H1 (cell line): ENCODE results near the gene PET117. TPM values are rescaled to one million over a fixed set of nuclear protein-coding genes. Genes with fewer than 3 reads are reported as not detected.

ENCODE experiments used
- CTCF ChIA-PET: fragments of 300-600 bp; sonication (Branson Sonifier 250); formaldehyde crosslinking; loops from one replicate; lab custom pipeline; 2021; ENCODE audit not compliant: partially characterized antibody; lab: Charles Lee
- POLR2A ChIA-PET: fragments of 300-600 bp; sonication (Branson Sonifier 250); formaldehyde crosslinking; loops from one replicate; lab custom pipeline; 2021; ENCODE audit warnings: inconsistent platforms; ENCODE audit not compliant: partially characterized antibody; lab: Charles Lee
- DNase-seq, 2 experiments: peaks; one replicate each; pipeline versions ENCODE4 v3.0.0 to v3.0.0-alpha.2; 2010 to 2022; ENCODE audit warnings: low spot score in 2 of 2, low read depth in 1 of 2, mixed read lengths in 1 of 2
- FAIRE-seq: peaks from 2 replicates; lab custom pipeline; 2011; peaks lifted over from hg19 to GRCh38; lab: Jason Lieb, UNC
- H2AFZ ChIP-seq: 2 replicates; pipeline ENCODE4 v1.8.1; 2012; ENCODE audit warnings: low read length, inconsistent platforms
- H2AK5ac ChIP-seq: 2 replicates; pipeline ENCODE4 v1.6.1; 2013; ENCODE audit warnings: low read depth, low read length
- H2BK120ac ChIP-seq: replicated peaks from 2 replicates; pipeline ENCODE3; 2013; ENCODE audit warnings: low read depth, low read length, inconsistent platforms
- H2BK12ac ChIP-seq: 2 replicates; pipeline ENCODE4 v1.6.1; 2013; ENCODE audit warnings: low read depth, low read length
- H2BK15ac ChIP-seq: 2 replicates; pipeline ENCODE4 v1.6.1; 2013; ENCODE audit warnings: low read length
- H2BK20ac ChIP-seq: 2 replicates; pipeline ENCODE4 v1.6.1; 2013; ENCODE audit warnings: low read length
- H2BK5ac ChIP-seq: 2 replicates; pipeline ENCODE4 v1.6.1; 2013; ENCODE audit warnings: low read depth, low read length
- H3K14ac ChIP-seq: 2 replicates; pipeline ENCODE4 v1.6.1; 2013; ENCODE audit warnings: inconsistent platforms; ENCODE audit not compliant: insufficient read length
- H3K18ac ChIP-seq: 2 replicates; pipeline ENCODE4 v1.6.1; 2013; ENCODE audit warnings: low read length; ENCODE audit errors: extremely low read depth
- H3K23ac ChIP-seq: 2 replicates; pipeline ENCODE4 v1.6.1; 2013; ENCODE audit warnings: inconsistent platforms; ENCODE audit not compliant: insufficient read length
- H3K23me2 ChIP-seq: 2 replicates; pipeline ENCODE4 v1.6.1; 2013; ENCODE audit warnings: low read depth, low read length
- H3K27ac ChIP-seq: 2 replicates; pipeline ENCODE4 v1.6.1; 2011; ENCODE audit warnings: low read depth, low read length, inconsistent platforms
- H3K27me3 ChIP-seq, 4 experiments: replicated peaks in 1 of 4; 1 replicate in 1 of 4; 2 replicates in 3 of 4; pipeline versions ENCODE4 v1.6.1 to v1.8.1; 2011 to 2013; ENCODE audit warnings: low read length in 3 of 4, mild to moderate bottlenecking in 3 of 4, inconsistent platforms in 2 of 4, mixed read lengths in 2 of 4, moderate library complexity in 1 of 4; ENCODE audit not compliant: control insufficient read depth in 3 of 4, insufficient read depth in 3 of 4; ENCODE audit errors: extremely low read depth in 1 of 4
- H3K36me3 ChIP-seq, 4 experiments: 2 replicates each; pipeline versions ENCODE4 v1.6.1 to v1.8.1; 2011 to 2013; ENCODE audit warnings: mild to moderate bottlenecking in 4 of 4, low read length in 3 of 4, moderate library complexity in 2 of 4, control low read depth in 1 of 4, inconsistent platforms in 1 of 4; ENCODE audit not compliant: insufficient read depth in 4 of 4, control insufficient read depth in 2 of 4
- H3K4ac ChIP-seq: replicated peaks from 2 replicates; pipeline ENCODE3; 2013; ENCODE audit warnings: low read length, low read depth, mixed read lengths, inconsistent platforms; ENCODE audit not compliant: insufficient read length
- H3K4me1 ChIP-seq, 4 experiments: replicated peaks in 1 of 4; 1 replicate in 1 of 4; 2 replicates in 3 of 4; pipeline versions ENCODE4 v1.6.1 to v1.8.1; 2011 to 2013; ENCODE audit warnings: low read length in 3 of 4, inconsistent platforms in 2 of 4, mixed read lengths in 1 of 4; ENCODE audit not compliant: insufficient read depth in 4 of 4, control insufficient read depth in 3 of 4
- H3K4me2 ChIP-seq, 2 experiments: 2 replicates each; pipeline versions ENCODE4 v1.6.1 to v1.8.1; 2011 to 2013; ENCODE audit warnings: low read depth in 2 of 2, low read length in 2 of 2, control low read depth in 1 of 2, inconsistent platforms in 1 of 2, mild to moderate bottlenecking in 1 of 2; ENCODE audit not compliant: insufficient read depth in 1 of 2
- H3K4me3 ChIP-seq, 4 experiments: fragments of 200-600, 300-600 bp in 1 of 4; sonication (generic), shearing (Covaris generic), sonication (Bioruptor Twin) in 1 of 4; 2 replicates each; pipeline versions ENCODE4 v1.5.1 to v1.8.1; 2011 to 2016; ENCODE audit warnings: low read length in 4 of 4, low read depth in 3 of 4, control low read depth in 2 of 4, inconsistent platforms in 2 of 4, mild to moderate bottlenecking in 2 of 4, mixed read lengths in 1 of 4, moderate library complexity in 1 of 4; ENCODE audit not compliant: insufficient read depth in 2 of 4; ENCODE audit errors: extremely low read depth in 1 of 4
- H3K56ac ChIP-seq: replicated peaks from 2 replicates; pipeline ENCODE3; 2013; ENCODE audit warnings: low read depth, mild to moderate bottlenecking, mixed read lengths, low read length, inconsistent platforms; ENCODE audit not compliant: insufficient read length
- H3K79me1 ChIP-seq: 2 replicates; pipeline ENCODE4 v1.6.1; 2013; ENCODE audit warnings: low read depth, low read length, control low read depth
- H3K79me2 ChIP-seq, 2 experiments: 2 replicates each; pipeline versions ENCODE4 v1.6.1 to v1.8.1; 2012 to 2013; ENCODE audit warnings: low read length in 2 of 2, mild to moderate bottlenecking in 2 of 2, inconsistent platforms in 1 of 2; ENCODE audit not compliant: insufficient read depth in 2 of 2, control insufficient read depth in 1 of 2
- H3K9ac ChIP-seq, 4 experiments: replicated peaks in 1 of 4; 1 replicate in 1 of 4; 2 replicates in 3 of 4; pipeline versions ENCODE4 v1.6.1 to v1.8.1; 2011 to 2013; ENCODE audit warnings: low read depth in 3 of 4, low read length in 3 of 4, control low read depth in 2 of 4, mild to moderate bottlenecking in 2 of 4, moderate library complexity in 2 of 4, inconsistent platforms in 1 of 4; ENCODE audit errors: extremely low read depth in 1 of 4
- H3K9me3 ChIP-seq, 2 experiments: 2 replicates each; pipeline versions ENCODE4 v1.6.1 to v1.8.1; 2012 to 2013; ENCODE audit warnings: mild to moderate bottlenecking in 2 of 2, moderate library complexity in 2 of 2, control low read depth in 1 of 2, inconsistent platforms in 1 of 2, low read depth in 1 of 2, low read length in 1 of 2, mixed read lengths in 1 of 2; ENCODE audit not compliant: insufficient read depth in 2 of 2
- H4K20me1 ChIP-seq, 2 experiments: replicated peaks in 1 of 2; 2 replicates each; pipeline versions ENCODE3 to v1.8.1; 2011 to 2013; ENCODE audit warnings: inconsistent platforms in 2 of 2, low read length in 2 of 2, mild to moderate bottlenecking in 1 of 2; ENCODE audit not compliant: insufficient read depth in 2 of 2, control insufficient read depth in 1 of 2
- H4K5ac ChIP-seq: 2 replicates; pipeline ENCODE4 v1.6.1; 2013; ENCODE audit warnings: low read length, low read depth, mixed read lengths, inconsistent platforms; ENCODE audit not compliant: insufficient read length
- H4K8ac ChIP-seq: 2 replicates; pipeline ENCODE4 v1.8.0; 2013; ENCODE audit warnings: mild to moderate bottlenecking, moderate library complexity, low read length, inconsistent platforms; ENCODE audit not compliant: insufficient read depth; ENCODE audit errors: extremely low read depth
- H4K91ac ChIP-seq: replicated peaks from 2 replicates; pipeline ENCODE3; 2013; ENCODE audit warnings: low read length, mixed read lengths, inconsistent platforms; ENCODE audit not compliant: insufficient read length
- BRCA1 ChIP-seq: IDR thresholded peaks from 2 replicates; pipeline ENCODE4 v1.6.1; 2012; ENCODE audit warnings: low read depth, low read length, improper control_type of control experiment
- CBX8 ChIP-seq: fragments of 300-800, 300-1000 bp; sonication (generic); IDR thresholded peaks from 2 replicates; pipeline ENCODE4 v1.7.1; 2016; ENCODE audit warnings: low read depth, low read length, borderline replicate concordance
- CEBPB ChIP-seq: IDR thresholded peaks from 2 replicates; pipeline ENCODE4 v1.6.1; 2012; ENCODE audit warnings: low read depth, low read length
- CREB1 ChIP-seq: IDR thresholded peaks from 2 replicates; pipeline ENCODE4 v1.6.1; 2012; ENCODE audit warnings: inconsistent platforms
- HDAC2 ChIP-seq, 2 experiments: fragments of 300-600 bp in 1 of 2; sonication (generic) in 1 of 2; IDR thresholded peaks; 2 replicates each; pipeline ENCODE4 v1.6.1; 2011 to 2012; ENCODE audit warnings: low read depth in 2 of 2, low read length in 2 of 2, mild to moderate bottlenecking in 2 of 2, moderate library complexity in 2 of 2, borderline replicate concordance in 1 of 2, inconsistent platforms in 1 of 2
- JUN ChIP-seq: IDR thresholded peaks from 2 replicates; pipeline ENCODE4 v1.6.1; 2011; ENCODE audit warnings: low read depth, mild to moderate bottlenecking, improper control_type of control experiment, low read length
- KDM5A ChIP-seq: fragments of 200-600 bp; IDR thresholded peaks from 2 replicates; pipeline ENCODE4 v1.7.1; 2012; ENCODE audit warnings: mild to moderate bottlenecking, low read length, inconsistent platforms, mixed read lengths
- NANOG ChIP-seq: IDR thresholded peaks from 2 replicates; pipeline ENCODE4 v1.6.1; 2011; ENCODE audit warnings: low read length, low read depth, mild to moderate bottlenecking, inconsistent platforms; ENCODE audit not compliant: insufficient read depth, poor library complexity, severe bottlenecking
- POLR2A ChIP-seq, 2 experiments: IDR thresholded peaks; 1 replicate in 1 of 2; 2 replicates in 1 of 2; pipeline ENCODE4 v1.6.1; 2011; ENCODE audit warnings: low read depth in 2 of 2, low read length in 2 of 2, mild to moderate bottlenecking in 2 of 2; ENCODE audit errors: control extremely low read depth in 1 of 2
- SIRT6 ChIP-seq: IDR thresholded peaks from one replicate; pipeline ENCODE4 v1.7.1; 2012; ENCODE audit warnings: low read length, inconsistent platforms
- SP2 ChIP-seq: IDR thresholded peaks from 2 replicates; pipeline ENCODE4 v1.6.1; 2012; ENCODE audit warnings: mild to moderate bottlenecking, low read length, inconsistent platforms
- SP4 ChIP-seq: IDR thresholded peaks from 2 replicates; pipeline ENCODE4 v1.6.1; 2012; ENCODE audit warnings: low read length, inconsistent platforms
- YY1 ChIP-seq: IDR thresholded peaks from 2 replicates; pipeline ENCODE4 v1.6.1; 2011; ENCODE audit warnings: low read depth, mild to moderate bottlenecking, low read length
- WGBS, 2 experiments: shearing (Covaris generic) in 1 of 2; methylation state at CpG; one replicate each; pipeline versions ENCODE4 v1.1.6 to v1.1.7; 2013 to 2015; ENCODE audit warnings: low lambda C conversion rate in 2 of 2, mixed read lengths in 2 of 2, inconsistent platforms in 1 of 2, low coverage in 1 of 2, missing lambda C conversion rate in 1 of 2; ENCODE audit not compliant: insufficient replicate concordance in 2 of 2, insufficient coverage in 1 of 2, insufficient read length in 1 of 2; ENCODE audit errors: extremely low coverage in 1 of 2, missing lambda C conversion rate in 1 of 2; 5-methylcytosine and 5-hydroxymethylcytosine counted together
- polyA plus RNA-seq, 7 experiments: library from polyadenylated mRNA; depleted of rRNA in 3 of 7; stranded (reverse) in 5 of 7; unstranded in 2 of 7; fragments of >200 nt in 5 of 7; fragments of 200-250 nt in 2 of 7; gene quantifications; 1 replicate in 5 of 7; 2 replicates in 1 of 7; 4 replicates in 1 of 7; pipeline versions ENCODE4 v1.2.1 to v1.2.3, GENCODE V29; 2011 to 2013; ENCODE audit warnings: missing spikeins in 2 of 7, mixed read lengths in 2 of 7
- total RNA-seq: library from RNA; stranded (reverse); fragmentation: NEBNext Ultra II Directional; extraction: Animal tissue kit (Norgen Biotek cat#: 25700); gene quantifications from 2 replicates; pipeline ENCODE4 v1.2.1, GENCODE V29; 2021
- TF ChIP-seq, protein P1 (sequence below): IDR thresholded peaks from 2 replicates; pipeline ENCODE4 v1.6.1; 2011; ENCODE audit warnings: low read length, improper control_type of control experiment

PET117 gene
- total and polyA plus RNA-seq, 2 of the 8 experiments (the other 6 are each of a cell fraction or from before 2014, with no cell fraction given) = 9.1 to 23.8 TPM

DNA sequence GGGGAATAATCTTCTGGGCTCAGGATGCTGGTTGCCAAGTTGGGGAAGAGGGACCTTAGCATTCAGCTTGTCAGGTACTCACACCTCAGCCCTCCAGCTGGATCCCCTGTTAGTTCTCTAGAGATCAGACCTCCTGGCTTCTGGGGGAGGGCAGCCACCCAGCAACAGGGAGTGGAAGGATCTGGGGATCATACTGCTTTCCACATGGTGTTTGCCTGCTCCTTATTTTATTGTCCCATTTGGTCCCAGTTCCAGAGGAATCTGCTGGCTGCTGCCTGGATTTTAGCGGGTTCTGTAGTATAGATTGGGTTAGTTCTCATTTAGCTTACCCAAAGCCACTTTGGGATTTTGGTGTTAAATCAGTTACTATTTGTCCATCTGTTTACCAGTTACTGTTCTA, 29.3 kb downstream of the PET117 start:
- H3K36me3 ChIP-seq = peaks cover 8 to 24% (median 12%) of the 10 kb centered on the region in 4 experiments; a peak in 7 of 8 replicates
- H2AFZ ChIP-seq = no peak overlapping the region
- H4K91ac ChIP-seq = no peak overlapping the region
- no peak overlapping the region for H4K5ac ChIP-seq
- peaks cover 0 to 32% of the 10 kb centered on the region in 2 experiments; a peak in 3 of 4 replicates for H3K79me2 ChIP-seq
- no peak overlapping the region; a peak in 1 of 4 replicates for H3K4me2 ChIP-seq
- H2BK5ac ChIP-seq = peak overlapping the region; percentile 14; the same call in 1 of the 2 replicates
- POLR2A ChIA-PET = interaction anchor here (0.6 to 1.0 kb wide), 2 partner anchors 9 to 29 kb away, joined by 3 read pairs; partner anchors contain the start of genes KAT14 and PET117
- H3K23ac ChIP-seq = no peak overlapping the region
- no peak overlapping the region for H3K14ac ChIP-seq
- H3K9me3 ChIP-seq = no peaks in the 10 kb centered on the region
- no peak overlapping the region for H2BK20ac ChIP-seq
- H2AK5ac ChIP-seq = no peak overlapping the region
- no peak for DNase-seq
- no peak overlapping the region for H3K9ac ChIP-seq
- H3K4me1 ChIP-seq = no peaks in the 10 kb centered on the region; a peak in 1 of 7 replicates
- WGBS, 2 experiments = 95% methylated on average over 1 of the region's 1 CpG; no CpG with 5 or more reads in 1 of the 2 experiments
- no peaks in the 10 kb centered on the region for H3K23me2 ChIP-seq
- CTCF ChIA-PET = interaction anchor here (0.6 to 1.3 kb wide), 8 partner anchors 9 to 110 kb away, joined by 3 to 4 read pairs (median 3); no protein-coding TSS in a partner anchor
- FAIRE-seq = no peak
- peak overlapping the region; percentile 59; the same call in 1 of the 2 replicates for H3K27ac ChIP-seq
- H3K18ac ChIP-seq = no peak overlapping the region
- H4K20me1 ChIP-seq = peaks cover 0 to 4% of the 10 kb centered on the region in 2 experiments
- no peak overlapping the region for H3K56ac ChIP-seq
- no peaks in the 10 kb centered on the region for H3K27me3 ChIP-seq
- H3K79me1 ChIP-seq = peaks cover 5% of the 10 kb centered on the region
- no peak overlapping the region for H3K4me3 ChIP-seq
- H4K8ac ChIP-seq = no peak overlapping the region
- no peak overlapping the region for H3K4ac ChIP-seq
- H2BK12ac ChIP-seq = no peak overlapping the region; the same call in 1 of the 2 replicates
- no peak overlapping the region for H2BK120ac ChIP-seq
- H2BK15ac ChIP-seq = no peak overlapping the region
- TF ChIP-seq CREB1 = no peak
- TF ChIP-seq, protein P1, sequence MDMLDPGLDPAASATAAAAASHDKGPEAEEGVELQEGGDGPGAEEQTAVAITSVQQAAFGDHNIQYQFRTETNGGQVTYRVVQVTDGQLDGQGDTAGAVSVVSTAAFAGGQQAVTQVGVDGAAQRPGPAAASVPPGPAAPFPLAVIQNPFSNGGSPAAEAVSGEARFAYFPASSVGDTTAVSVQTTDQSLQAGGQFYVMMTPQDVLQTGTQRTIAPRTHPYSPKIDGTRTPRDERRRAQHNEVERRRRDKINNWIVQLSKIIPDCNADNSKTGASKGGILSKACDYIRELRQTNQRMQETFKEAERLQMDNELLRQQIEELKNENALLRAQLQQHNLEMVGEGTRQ = no peak
- TF ChIP-seq SP4 = no peak
- no peak for TF ChIP-seq SIRT6
- no peak for TF ChIP-seq CEBPB
- no peak for TF ChIP-seq CBX8
- no peak for TF ChIP-seq POLR2A (IDR thresholded peaks at IDR 0.05; ENCODE audit: control extremely low read depth in 1 of 2, low read depth in 2 of 2, low read length in 2 of 2)
- no peak for TF ChIP-seq HDAC2 (IDR thresholded peaks at IDR 0.05; ENCODE audit: borderline replicate concordance in 1 of 2, low read depth in 2 of 2, low read length in 2 of 2)
- TF ChIP-seq YY1 = no peak
- TF ChIP-seq BRCA1 = no peak
- no peak for TF ChIP-seq KDM5A
- TF ChIP-seq NANOG = no peak
- no peak for TF ChIP-seq JUN
- TF ChIP-seq SP2 = no peak
